Measurements from ENCODE around the gene BORCS5.

DNA sequence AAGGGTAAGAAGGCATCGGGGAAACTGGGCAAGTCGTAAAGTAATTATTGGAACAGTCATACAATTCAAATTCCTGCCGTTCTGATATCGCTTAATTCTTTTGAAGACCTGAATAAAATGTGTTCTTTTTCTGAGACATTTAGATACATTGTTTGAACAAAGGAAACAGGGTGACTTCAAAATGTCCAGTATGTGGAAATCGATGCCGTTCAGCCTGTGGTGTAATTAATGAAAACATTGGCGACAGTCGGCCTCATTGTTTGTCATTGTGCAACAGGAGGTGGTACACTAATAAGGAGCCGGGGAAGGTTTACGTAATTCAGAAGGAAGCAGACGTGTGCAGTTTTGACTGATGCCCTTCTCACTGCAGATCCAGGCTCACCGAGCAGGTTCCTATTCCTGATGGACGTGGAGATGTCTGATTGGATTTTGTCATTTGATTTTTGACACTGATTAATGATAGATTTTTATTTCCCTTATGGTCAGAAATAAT, 92.7 kb downstream of the BORCS5 start:
- TF ChIP-seq, protein P1, sequence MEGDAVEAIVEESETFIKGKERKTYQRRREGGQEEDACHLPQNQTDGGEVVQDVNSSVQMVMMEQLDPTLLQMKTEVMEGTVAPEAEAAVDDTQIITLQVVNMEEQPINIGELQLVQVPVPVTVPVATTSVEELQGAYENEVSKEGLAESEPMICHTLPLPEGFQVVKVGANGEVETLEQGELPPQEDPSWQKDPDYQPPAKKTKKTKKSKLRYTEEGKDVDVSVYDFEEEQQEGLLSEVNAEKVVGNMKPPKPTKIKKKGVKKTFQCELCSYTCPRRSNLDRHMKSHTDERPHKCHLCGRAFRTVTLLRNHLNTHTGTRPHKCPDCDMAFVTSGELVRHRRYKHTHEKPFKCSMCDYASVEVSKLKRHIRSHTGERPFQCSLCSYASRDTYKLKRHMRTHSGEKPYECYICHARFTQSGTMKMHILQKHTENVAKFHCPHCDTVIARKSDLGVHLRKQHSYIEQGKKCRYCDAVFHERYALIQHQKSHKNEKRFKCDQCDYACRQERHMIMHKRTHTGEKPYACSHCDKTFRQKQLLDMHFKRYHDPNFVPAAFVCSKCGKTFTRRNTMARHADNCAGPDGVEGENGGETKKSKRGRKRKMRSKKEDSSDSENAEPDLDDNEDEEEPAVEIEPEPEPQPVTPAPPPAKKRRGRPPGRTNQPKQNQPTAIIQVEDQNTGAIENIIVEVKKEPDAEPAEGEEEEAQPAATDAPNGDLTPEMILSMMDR (conservative IDR thresholded peaks at IDR 0.05; ENCODE audit: low read length): no peak
- no peak for TF ChIP-seq EZH2phosphoT487 (IDR thresholded peaks at IDR 0.05; ENCODE audit: borderline replicate concordance, low read depth, low read length)
